ENCODE results near the gene GALNT6.

- TF ChIP-seq, protein P1, sequence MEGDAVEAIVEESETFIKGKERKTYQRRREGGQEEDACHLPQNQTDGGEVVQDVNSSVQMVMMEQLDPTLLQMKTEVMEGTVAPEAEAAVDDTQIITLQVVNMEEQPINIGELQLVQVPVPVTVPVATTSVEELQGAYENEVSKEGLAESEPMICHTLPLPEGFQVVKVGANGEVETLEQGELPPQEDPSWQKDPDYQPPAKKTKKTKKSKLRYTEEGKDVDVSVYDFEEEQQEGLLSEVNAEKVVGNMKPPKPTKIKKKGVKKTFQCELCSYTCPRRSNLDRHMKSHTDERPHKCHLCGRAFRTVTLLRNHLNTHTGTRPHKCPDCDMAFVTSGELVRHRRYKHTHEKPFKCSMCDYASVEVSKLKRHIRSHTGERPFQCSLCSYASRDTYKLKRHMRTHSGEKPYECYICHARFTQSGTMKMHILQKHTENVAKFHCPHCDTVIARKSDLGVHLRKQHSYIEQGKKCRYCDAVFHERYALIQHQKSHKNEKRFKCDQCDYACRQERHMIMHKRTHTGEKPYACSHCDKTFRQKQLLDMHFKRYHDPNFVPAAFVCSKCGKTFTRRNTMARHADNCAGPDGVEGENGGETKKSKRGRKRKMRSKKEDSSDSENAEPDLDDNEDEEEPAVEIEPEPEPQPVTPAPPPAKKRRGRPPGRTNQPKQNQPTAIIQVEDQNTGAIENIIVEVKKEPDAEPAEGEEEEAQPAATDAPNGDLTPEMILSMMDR (IDR thresholded peaks at IDR 0.05 in 8 of 11, conservative IDR thresholded peaks at IDR 0.05 in 3 of 11) = no peak
- TF ChIP-seq POLR2A (IDR thresholded peaks at IDR 0.05) = no peak
Observed at GRCh38 chr12:51374856-51375255, 16.4 kb downstream of the GALNT6 start.
